Endodermal cell (in vitro differentiated cells): ENCODE results near the gene FETUB. TPM values are rescaled to one million over a fixed set of nuclear protein-coding genes. Genes with fewer than 3 reads are reported as not detected.

Experiments used
- DNase-seq: peaks from one replicate; pipeline ENCODE4 v3.0.0-alpha.2; 2017
- H3K27ac ChIP-seq: 2 replicates; pipeline ENCODE4 v1.5.1; 2013; ENCODE audit warnings: mild to moderate bottlenecking, low read depth, low read length, moderate library complexity
- H3K27me3 ChIP-seq: 2 replicates; pipeline ENCODE4 v1.6.1; 2013; ENCODE audit warnings: mild to moderate bottlenecking, low read length, moderate library complexity; ENCODE audit not compliant: insufficient read depth, control insufficient read depth, poor library complexity, severe bottlenecking
- H3K36me3 ChIP-seq: 2 replicates; pipeline ENCODE4 v1.7.0; 2013; ENCODE audit warnings: mild to moderate bottlenecking, low read length, moderate library complexity; ENCODE audit not compliant: control insufficient read depth, insufficient read depth
- H3K4me1 ChIP-seq: one replicate; pipeline ENCODE4 v1.7.0; 2013; ENCODE audit warnings: low read length; ENCODE audit not compliant: control insufficient read depth, insufficient read depth
- H3K4me3 ChIP-seq: 2 replicates; pipeline ENCODE4 v1.5.1; 2013; ENCODE audit warnings: mild to moderate bottlenecking, low read length, moderate library complexity
- H3K9ac ChIP-seq: 2 replicates; pipeline ENCODE4 v1.6.1; 2013; ENCODE audit warnings: mild to moderate bottlenecking, low read length, moderate library complexity; ENCODE audit not compliant: poor library complexity, severe bottlenecking; ENCODE audit errors: extremely low read depth
- H3K9me3 ChIP-seq: 2 replicates; pipeline ENCODE4 v1.6.1; 2013; ENCODE audit warnings: mild to moderate bottlenecking, low read length, moderate library complexity; ENCODE audit not compliant: control insufficient read depth
- H3K27ac Mint-ChIP-seq: 2 replicates; pipeline ENCODE4 v1.8.0; 2020; ENCODE audit warnings: mixed read lengths
- H3K27me3 Mint-ChIP-seq: 2 replicates; pipeline ENCODE4 v1.8.0; 2021; ENCODE audit warnings: mild to moderate bottlenecking, mixed read lengths; ENCODE audit not compliant: insufficient read depth
- H3K36me3 Mint-ChIP-seq: 2 replicates; pipeline ENCODE4 v1.8.0; 2020; ENCODE audit warnings: low read depth, mixed read lengths
- H3K4me1 Mint-ChIP-seq: 2 replicates; pipeline ENCODE4 v1.8.0; 2020; ENCODE audit warnings: mixed read lengths
- H3K4me3 Mint-ChIP-seq: 2 replicates; pipeline ENCODE4 v1.8.0; 2020; ENCODE audit warnings: mild to moderate bottlenecking, moderate library complexity, mixed read lengths
- H3K9me3 Mint-ChIP-seq: 2 replicates; pipeline ENCODE4 v1.8.0; 2020; ENCODE audit warnings: mild to moderate bottlenecking, mixed read lengths
- CTCF ChIP-seq: fragments of 200-600 bp; sonication (generic); conservative IDR thresholded peaks from 2 replicates; pipeline ENCODE4 v1.5.0; 2021; ENCODE audit warnings: antibody characterized with exemption, mild to moderate bottlenecking
- WGBS, 2 experiments: methylation state at CpG; one replicate each; pipeline versions ENCODE4 v1.1.5 to v1.1.7; 2013; ENCODE audit warnings: missing lambda C conversion rate in 2 of 2, mixed read lengths in 1 of 2; ENCODE audit not compliant: insufficient coverage in 1 of 2, insufficient read length in 1 of 2; 5-methylcytosine and 5-hydroxymethylcytosine counted together
- total RNA-seq, 2 donors: library from RNA; stranded (reverse); fragmentation: NEBNext Ultra II Directional in 1 of 2; extraction: Animal tissue kit (Norgen Biotek cat#: 25700) in 1 of 2; gene quantifications; 2 replicates in 1 of 2; 3 replicates in 1 of 2; pipeline ENCODE4 v1.2.1, GENCODE V29; 2021

FETUB gene
- total RNA-seq, 2 donors from 2014 or later = not detected

- H3K9ac ChIP-seq = no peak overlapping the region
- DNase-seq = no peak
- 90 to 91% methylated on average over 5 to 7 of the region's 7 CpGs for WGBS, 2 experiments
- no peak overlapping the region for H3K4me3 ChIP-seq
- Mint-ChIP-seq H3K27ac (no peak overlapping the region), H3K4me3 (no peak overlapping the region), H3K9me3 (peaks cover 16% of the 10 kb centered on the region), H3K4me1 (peaks cover 18% of the 10 kb centered on the region), H3K36me3 (peaks cover 5% of the 10 kb centered on the region), H3K27me3 (peaks cover 4% of the 10 kb centered on the region)
- no peaks in the 10 kb centered on the region for H3K27me3 ChIP-seq
- no peak for TF ChIP-seq CTCF
- H3K27ac ChIP-seq = no peak overlapping the region
- peaks cover 2% of the 10 kb centered on the region for H3K4me1 ChIP-seq
- no peaks in the 10 kb centered on the region for H3K36me3 ChIP-seq
- H3K9me3 ChIP-seq = peaks cover 17% of the 10 kb centered on the region
These were observed 13.0 kb downstream of the FETUB start for GRCh38 chr3:186653080-186653707.

- no peak overlapping the region for H3K27ac ChIP-seq
- peaks cover 2% of the 10 kb centered on the region for H3K4me1 ChIP-seq
- peaks cover 6% of the 10 kb centered on the region for H3K27me3 Mint-ChIP-seq
- 59 to 69% methylated on average over 3 to 6 of the region's 6 CpGs for WGBS, 2 experiments
- H3K4me3 ChIP-seq = no peak overlapping the region
- H3K36me3 Mint-ChIP-seq = peaks cover 7% of the 10 kb centered on the region
- no peak overlapping the region for H3K4me3 Mint-ChIP-seq
- no peak overlapping the region for H3K9ac ChIP-seq
- peak; percentile 89 for DNase-seq
- peak; percentile 65 for TF ChIP-seq CTCF
- peaks cover 22% of the 10 kb centered on the region for H3K9me3 ChIP-seq
- H3K4me1 Mint-ChIP-seq = peaks cover 18% of the 10 kb centered on the region
- peaks cover 24% of the 10 kb centered on the region for H3K9me3 Mint-ChIP-seq
- no peak overlapping the region for H3K27ac Mint-ChIP-seq
- no peaks in the 10 kb centered on the region for H3K36me3 ChIP-seq
- no peaks in the 10 kb centered on the region for H3K27me3 ChIP-seq
These were observed 13.8 kb downstream of the FETUB start for GRCh38 chr3:186653984-186654383.

- Mint-ChIP-seq H3K9me3 (peaks cover 15% of the 10 kb centered on the region), H3K27ac (peak overlapping the region; percentile 89), H3K4me1 (peaks cover 59% of the 10 kb centered on the region), H3K4me3 (peak overlapping the region; percentile 28), H3K27me3 (peaks cover 6% of the 10 kb centered on the region), H3K36me3 (peaks cover 6% of the 10 kb centered on the region)
- TF ChIP-seq CTCF = no peak
- peaks cover 1% of the 10 kb centered on the region for H3K9me3 ChIP-seq
- 11 to 27% methylated on average over 7 of the region's 7 CpGs for WGBS, 2 experiments
- no peak overlapping the region for H3K27ac ChIP-seq
- peak; percentile 67 for DNase-seq
- peaks cover 12% of the 10 kb centered on the region for H3K4me1 ChIP-seq
- H3K27me3 ChIP-seq = no peaks in the 10 kb centered on the region
- peak overlapping the region; percentile 16 for H3K9ac ChIP-seq
- no peaks in the 10 kb centered on the region for H3K36me3 ChIP-seq
- peak overlapping the region; percentile 39 for H3K4me3 ChIP-seq
These were observed 23.3 kb downstream of the FETUB start for GRCh38 chr3:186663361-186664118.
